ENCODE results near the gene NCKAP1. TPM values are rescaled to one million over a fixed set of nuclear protein-coding genes. Genes with fewer than 3 reads are reported as not detected.
A peak's percentile ranks its signal among the peaks of the same experiment; 100 is the strongest.

NCKAP1 gene
- 100 to 1,000 TPM in 5 of 9 donors, 10 to 100 TPM in 4; 76.8 to 134 (median 108) TPM for total RNA-seq
- polyA plus RNA-seq, result 100 to 1,000 TPM in 1 of 3 donors, 10 to 100 TPM in 2; 26.8 to 113 (median 26.9) TPM
- long read RNA-seq, donor 1, full-length matches to known transcripts, result 9 of 25 reads
- long read RNA-seq, donor 1, partial matches to known transcripts, result 16 of 25 reads
- long read RNA-seq, donor 1, other reads (novel, unspliced or antisense), result 0 of 25 reads
- long read RNA-seq, donor 2, full-length matches to known transcripts, result 8 of 29 reads
- long read RNA-seq, donor 2, partial matches to known transcripts, result 21 of 29 reads
- long read RNA-seq, donor 2, other reads (novel, unspliced or antisense), result 0 of 29 reads
- long read RNA-seq, donor 3, full-length matches to known transcripts, result 12 of 12 reads
- long read RNA-seq, donor 3, partial matches to known transcripts, result 0 of 12 reads
- long read RNA-seq, donor 3, other reads (novel, unspliced or antisense), result 0 of 12 reads
- long read RNA-seq, donor 4, partial matches to known transcripts, result 8 of 8 reads
- long read RNA-seq, donor 4, other reads (novel, unspliced or antisense), result 0 of 8 reads
- long read RNA-seq, donor 5, full-length matches to known transcripts, result 123 of 142 reads
- long read RNA-seq, donor 5, partial matches to known transcripts, result 9 of 142 reads
- long read RNA-seq, donor 5, other reads (novel, unspliced or antisense), result 10 of 142 reads
- long read RNA-seq, donor 6, partial matches to known transcripts, result 5 of 8 reads
- long read RNA-seq, donor 6, other reads (novel, unspliced or antisense), result 3 of 8 reads
- long read RNA-seq, donor 7, full-length matches to known transcripts, result 5 of 17 reads
- long read RNA-seq, donor 7, partial matches to known transcripts, result 12 of 17 reads
- long read RNA-seq, donor 7, other reads (novel, unspliced or antisense), result 0 of 17 reads
- long read RNA-seq, donor 8, full-length matches to known transcripts, result 14 of 14 reads
- long read RNA-seq, donor 8, partial matches to known transcripts, result 0 of 14 reads
- long read RNA-seq, donor 8, other reads (novel, unspliced or antisense), result 0 of 14 reads
- long read RNA-seq, donor 9, full-length matches to known transcripts, result 13 of 13 reads
- long read RNA-seq, donor 9, partial matches to known transcripts, result 0 of 13 reads
- long read RNA-seq, donor 9, other reads (novel, unspliced or antisense), result 0 of 13 reads
- long read RNA-seq, donor 10, full-length matches to known transcripts, result 7 of 7 reads
- long read RNA-seq, donor 10, partial matches to known transcripts, result 0 of 7 reads
- long read RNA-seq, donor 10, other reads (novel, unspliced or antisense), result 0 of 7 reads

GRCh38 chr2:183038341-183039300 is at the start of gene NCKAP1:
Gene NCKAP1, minus strand, starts transcription at chr2:183038457. Its CDS starts 358 bp downstream, at chr2:183038099.
- Histone ChIP-seq H3K4me1 (replicated peaks in 1 of 2) (peaks cover 10 to 40% of the 10 kb centered on the region in 2 donors), H3K27ac (peak within 1 kb of the TSS; percentile 83 to 99 (median 98)), H3K4me3 (peak within 1 kb of the TSS; percentile 27 to 97 (median 58)), H3K36me3 (replicated peaks in 1 of 2) (no peaks in the 10 kb centered on the region), H3K27me3 (no peaks in the 10 kb centered on the region), H3K9me3 (replicated peaks in 1 of 3) (no peaks in the 10 kb centered on the region)
- 1 to 3% (median 2%) methylated on average over 22 to 68 of the region's 68 CpGs for WGBS, 4 donors
- TF ChIP-seq CTCF (IDR thresholded peaks at IDR 0.05) (peak; percentile 20 to 99 (median 68)), POLR2A (IDR thresholded peaks at IDR 0.05) (peak; percentile 47 to 76)
- intact Hi-C loops (cut with DNase I), result no loop called here
- DNase-seq, result peak; percentile 88 to 95 (median 93)

- no peaks in the 10 kb centered on the region for H3K36me3 ChIP-seq (replicated peaks in 1 of 2)
- no peak overlapping the region for H3K4me3 ChIP-seq
- TF ChIP-seq POLR2A (IDR thresholded peaks at IDR 0.05), result no peak
- no peak for TF ChIP-seq CTCF (IDR thresholded peaks at IDR 0.05)
- no peak for DNase-seq
- no peak overlapping the region for H3K27ac ChIP-seq
- WGBS, 4 donors, result 44 to 60% (median 54%) methylated on average over 1 of the region's 1 CpG
- intact Hi-C loops (cut with DNase I), result no loop called here
- no peaks in the 10 kb centered on the region for H3K27me3 ChIP-seq
- H3K4me1 ChIP-seq (replicated peaks in 1 of 2), result peaks cover 4 to 6% of the 10 kb centered on the region in 2 donors
- H3K9me3 ChIP-seq (replicated peaks in 1 of 3), result no peaks in the 10 kb centered on the region
Observed at GRCh38 chr2:183081911-183082310, 43.7 kb upstream of the NCKAP1 start.

- no peaks in the 10 kb centered on the region for H3K27me3 ChIP-seq
- H3K36me3 ChIP-seq (replicated peaks in 1 of 2), result no peaks in the 10 kb centered on the region
- intact Hi-C loops (cut with DNase I), result loop anchor here in 1 of 2 donors (10.0 kb wide), 1 partner anchor 46 kb away; the partner anchor contains the start of gene NUP35
- WGBS, 4 donors, result 16 to 25% (median 20%) methylated on average over 13 of the region's 13 CpGs
- TF ChIP-seq POLR2A (IDR thresholded peaks at IDR 0.05) (no peak), CTCF (IDR thresholded peaks at IDR 0.05) (peak in 1 of 6 experiments; percentile 5)
- peak overlapping the region in 3 of 4 donors; percentile 10 to 76 (median 52) for H3K4me3 ChIP-seq
- H3K9me3 ChIP-seq (replicated peaks in 1 of 3), result no peaks in the 10 kb centered on the region
- DNase-seq, result peak in 3 of 7 donors; percentile 31 to 38 (median 36)
- peaks cover 4 to 6% of the 10 kb centered on the region in 2 donors for H3K4me1 ChIP-seq (replicated peaks in 1 of 2)
- peak overlapping the region; percentile 5 to 84 (median 64) for H3K27ac ChIP-seq
Observed at GRCh38 chr2:183079139-183079775, 41.0 kb upstream of the NCKAP1 start.
